ACHN (cell line): ENCODE data around the gene ORAI3.

Experiments
- DNase-seq: peaks from one replicate; pipeline ENCODE4 v3.0.0-alpha.2; 2015
- in situ Hi-C: cut with HindIII; loops from 2 replicates; pipeline ENCODE4 v1.10.0; 2017; ENCODE audit warnings: low sequenced_read_pairs, low pct_ligation_motif_present, low pct_unique_long_range_greater_than_20kb

ORAI3 gene

DNA sequence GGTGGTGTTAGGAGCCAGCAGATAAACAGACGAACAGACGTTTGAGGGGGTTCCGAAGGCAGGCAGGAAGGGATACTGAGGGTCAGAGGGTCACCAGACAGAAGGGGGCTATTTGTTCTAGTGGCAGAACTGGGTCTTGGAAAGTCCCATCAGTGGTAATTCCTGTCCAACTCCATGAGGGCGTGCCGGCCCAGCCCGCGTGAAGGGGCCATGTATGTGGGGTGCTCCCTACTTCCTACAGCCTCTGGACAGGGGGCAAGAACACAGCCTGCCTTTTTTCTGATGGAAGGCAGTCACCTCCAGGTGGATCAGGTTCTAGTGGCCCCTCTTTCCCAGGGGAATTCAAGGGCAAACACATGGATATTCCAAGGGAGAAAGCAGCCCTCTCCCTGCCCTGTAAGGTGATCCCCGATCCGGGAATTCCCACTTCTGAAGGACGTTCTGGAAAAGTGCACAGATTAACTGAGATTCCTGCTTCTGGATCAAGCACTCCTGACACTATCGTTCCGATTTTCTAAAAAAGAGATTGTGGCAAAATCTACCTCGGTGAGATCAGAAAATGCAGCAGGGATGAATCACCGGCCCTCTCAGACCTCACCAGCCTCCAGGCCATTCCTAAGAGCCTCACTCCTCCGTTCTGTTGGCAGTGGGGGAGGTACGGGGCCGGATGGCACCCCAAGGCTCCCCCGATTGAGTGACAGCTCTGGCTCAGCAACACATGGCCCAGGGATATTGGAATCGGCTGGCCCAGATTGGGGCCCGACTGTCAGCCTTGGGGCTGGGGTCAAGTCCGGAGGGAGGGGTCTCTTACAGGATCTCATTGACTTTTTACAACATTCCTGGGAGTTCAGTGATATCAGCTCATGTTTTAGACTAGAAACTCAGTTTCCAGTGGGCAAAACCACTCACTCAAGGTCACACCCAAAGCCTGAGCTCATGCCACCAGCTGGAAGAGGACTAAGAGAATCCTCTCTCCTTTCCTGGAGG, 49.1 kb downstream of the ORAI3 start:
- in situ Hi-C loops = no loop called here
- peak; percentile 93 for DNase-seq

DNA sequence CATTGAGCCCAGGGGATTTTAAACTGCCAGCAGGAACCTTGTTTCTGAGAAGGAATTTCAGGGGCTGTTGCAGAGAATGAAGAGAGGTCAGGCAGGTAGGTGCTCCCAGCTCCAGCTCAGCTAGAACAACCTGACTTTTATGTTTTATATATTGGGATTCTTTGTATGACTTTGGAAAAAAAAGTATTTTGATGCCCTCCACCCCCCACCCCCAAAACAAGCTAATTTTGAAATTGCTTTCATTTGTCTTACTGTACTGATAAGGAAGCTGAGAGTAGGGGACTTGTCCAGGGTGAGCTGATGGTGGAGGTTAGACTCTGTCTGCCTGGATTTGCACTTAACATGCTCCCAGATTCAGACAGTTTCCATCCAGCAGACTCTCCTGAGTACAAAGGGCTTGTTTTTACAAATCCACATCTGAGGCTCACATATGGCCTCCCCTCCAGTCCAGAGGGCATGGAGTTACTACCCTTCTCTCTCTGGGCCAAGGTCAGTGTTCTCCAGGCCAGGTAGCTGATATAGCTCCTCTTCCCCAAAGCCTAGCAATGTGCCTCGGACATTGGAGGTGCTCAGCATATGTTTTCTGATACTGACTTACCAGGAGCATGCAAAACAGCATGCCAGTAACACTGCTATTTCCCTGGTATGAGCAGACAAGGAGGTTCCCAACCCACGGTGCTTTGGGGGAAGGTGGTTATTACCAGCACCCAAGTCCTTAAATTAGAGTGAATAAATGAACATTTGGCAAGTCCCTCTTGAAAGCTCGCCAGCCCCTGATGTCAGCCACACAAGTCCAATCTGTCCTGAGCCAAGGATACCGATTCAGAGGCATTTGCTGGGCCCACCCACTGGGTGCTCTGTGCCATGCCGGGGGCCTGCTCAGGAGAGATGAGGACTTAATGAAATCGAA, 50.2 kb downstream of the ORAI3 start:
- in situ Hi-C loops = no loop called here
- DNase-seq = no peak

DNA sequence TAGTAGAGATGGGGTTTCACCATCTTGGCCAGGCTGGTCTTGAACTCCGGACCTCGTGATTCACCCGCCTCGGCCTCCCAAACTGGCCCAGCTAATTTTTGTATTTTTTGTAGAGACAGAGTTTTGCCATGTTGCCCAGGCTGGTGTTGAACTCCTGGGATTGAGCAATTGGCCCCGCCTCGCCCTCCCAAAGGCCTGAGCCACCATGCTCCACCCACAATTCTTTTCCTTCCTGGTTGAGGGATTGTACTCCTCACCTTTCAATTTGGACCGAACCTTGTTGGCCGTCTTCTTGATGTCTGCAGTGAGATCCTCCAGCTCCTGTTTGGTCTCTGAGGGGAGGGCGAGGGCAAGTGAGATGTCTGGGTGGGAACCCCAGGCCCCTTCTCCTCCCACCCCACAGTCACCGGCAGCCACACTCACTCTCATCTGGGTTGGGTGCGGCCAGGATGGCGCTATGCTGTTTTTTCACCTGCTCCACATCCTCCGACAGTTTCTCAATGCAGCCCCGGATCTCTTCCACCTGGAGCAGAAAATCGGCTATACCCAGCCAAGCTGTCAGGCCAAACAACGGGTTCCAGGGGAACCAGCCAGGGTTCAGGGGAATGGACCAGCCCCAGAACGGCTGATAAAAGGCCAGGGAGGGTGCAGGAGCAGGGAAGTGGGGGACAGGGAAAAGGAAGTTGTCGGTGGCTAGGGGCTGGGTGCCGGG, 52.0 kb downstream of the ORAI3 start:
- no peak for DNase-seq
- in situ Hi-C loops = no loop called here

DNA sequence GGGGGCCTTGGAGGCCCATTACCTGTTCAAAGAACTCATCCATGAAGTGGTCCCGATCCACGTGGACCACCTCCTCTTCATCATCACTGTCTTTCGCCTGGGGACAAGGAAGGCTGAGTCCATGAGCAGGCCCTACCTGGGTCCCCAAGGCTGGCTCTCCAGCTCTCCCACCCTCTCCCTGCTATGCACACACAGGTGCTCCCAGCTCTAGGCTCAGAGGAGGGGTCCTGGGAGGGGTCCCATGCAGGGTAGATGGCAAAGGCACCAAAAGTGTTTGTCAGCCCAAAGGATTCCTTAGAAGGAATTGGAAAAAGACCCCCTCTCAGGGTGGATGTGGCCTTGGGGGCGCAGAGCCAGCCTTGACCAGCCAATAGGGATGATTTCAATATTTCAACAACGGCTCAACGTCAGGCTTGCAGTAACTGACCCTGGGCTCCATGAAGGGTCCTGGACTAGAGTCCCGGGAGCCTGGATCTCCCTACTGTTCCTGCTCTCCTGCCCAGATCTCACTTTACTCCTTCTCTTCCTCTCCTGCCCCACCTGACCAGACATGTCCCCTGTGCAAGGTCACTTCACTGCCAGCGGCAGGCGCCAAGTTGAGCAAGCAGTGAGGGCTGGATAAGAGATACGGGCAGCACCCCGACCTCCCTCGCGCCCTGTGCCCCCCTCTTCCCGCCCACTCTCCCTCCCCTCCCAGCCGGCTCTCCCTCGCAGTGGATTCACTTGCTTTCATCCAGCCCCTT, 52.8 kb downstream of the ORAI3 start:
- DNase-seq = no peak
- in situ Hi-C loops = no loop called here

DNA sequence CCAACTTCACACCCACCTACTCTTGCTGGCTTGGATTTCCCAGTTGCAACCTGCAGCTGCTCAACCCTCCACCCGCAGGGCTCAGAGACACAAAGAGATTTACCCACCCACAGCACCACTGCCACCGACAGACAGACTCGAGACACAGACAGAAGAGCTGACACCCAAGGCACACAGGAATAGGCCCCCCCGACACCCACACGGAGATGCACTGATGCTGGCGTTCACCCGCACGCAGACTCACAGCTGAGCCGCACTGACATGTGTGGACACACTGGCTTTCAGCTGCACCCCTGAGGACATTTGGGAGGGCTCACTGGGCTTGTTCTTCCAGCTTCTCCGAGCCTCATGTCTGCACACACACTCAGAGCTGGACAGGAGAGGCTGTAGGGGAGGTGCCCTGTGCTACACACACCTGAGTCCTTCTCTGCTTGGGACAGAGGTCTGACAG, 53.4 kb downstream of the ORAI3 start:
- no peak for DNase-seq
- in situ Hi-C loops = no loop called here

DNA sequence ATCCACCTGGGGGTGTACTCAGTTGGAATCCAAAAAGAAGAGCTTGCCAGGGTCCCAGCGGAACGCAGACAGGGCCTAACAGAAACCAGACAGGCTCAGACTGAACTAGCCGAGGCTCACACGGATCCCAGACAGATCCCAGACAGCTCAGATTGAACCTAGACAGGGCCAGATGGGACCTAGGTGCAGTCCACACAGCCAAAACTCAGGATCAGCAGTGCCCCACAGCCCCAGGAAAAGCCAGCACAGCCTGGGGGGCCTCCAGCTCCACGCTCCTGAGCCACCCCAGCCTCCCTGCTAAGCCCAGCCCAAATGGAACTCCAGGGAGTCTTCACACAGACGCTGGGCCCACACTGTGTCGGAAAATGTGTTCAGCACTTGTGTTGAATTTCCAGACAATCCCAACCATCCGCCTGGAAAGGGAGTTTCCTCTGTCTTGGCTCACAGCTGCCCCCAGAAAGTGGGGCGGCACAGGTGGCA, 54.0 kb downstream of the ORAI3 start:
- in situ Hi-C loops = no loop called here

DNA sequence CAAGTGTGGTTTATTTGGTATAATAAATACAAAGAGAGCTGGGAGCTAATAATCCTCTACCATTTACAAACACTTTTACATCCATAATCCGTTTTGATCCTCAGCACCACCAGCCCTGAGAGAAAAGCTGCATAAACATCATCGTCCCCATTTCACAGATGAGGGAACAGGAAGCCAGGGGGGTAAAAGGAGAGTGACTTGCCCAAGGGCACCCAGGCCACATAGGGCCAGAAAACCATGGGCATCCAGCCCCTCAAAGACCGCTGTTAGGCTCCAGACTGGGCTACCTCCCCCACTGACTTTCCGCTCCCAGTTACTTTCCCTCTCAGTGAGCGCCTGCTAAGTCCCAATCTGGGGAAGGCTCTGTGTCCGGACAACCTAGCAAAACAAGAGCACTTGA, 54.9 kb downstream of the ORAI3 start:
- DNase-seq = no peak
- in situ Hi-C loops = no loop called here

More for the DNA sequence above, 54.0 kb downstream of the ORAI3 start:
- DNase-seq = no peak
